Smooth muscle cell (in vitro differentiated cells): ENCODE measurements around the gene PLEKHH1. TPM values are rescaled to one million over a fixed set of nuclear protein-coding genes. Genes with fewer than 3 reads are reported as not detected.

ENCODE experiments used
- DNase-seq: peaks from one replicate; lab custom pipeline; 2025; ENCODE audit not compliant: unreplicated experiment; lab: John Stamatoyannopoulos, UW
- H2AFZ ChIP-seq: fragments of 200-600 bp; sonication (generic); 2 replicates; pipeline ENCODE4 v1.6.0; 2016; ENCODE audit warnings: antibody characterized with exemption, low read depth, mild to moderate bottlenecking
- H3F3A ChIP-seq: fragments of 200-600 bp; sonication (generic); 2 replicates; pipeline ENCODE4 v1.6.0; 2017; ENCODE audit warnings: antibody characterized with exemption, low read depth
- H3K27ac ChIP-seq: fragments of 200-600 bp; sonication (generic); 2 replicates; pipeline ENCODE4 v1.5.1; 2016; ENCODE audit warnings: low read depth, mild to moderate bottlenecking
- H3K27me3 ChIP-seq: fragments of 200-600 bp; sonication (generic); 2 replicates; pipeline ENCODE4 v1.6.1; 2016; ENCODE audit warnings: low read depth, mild to moderate bottlenecking
- H3K36me3 ChIP-seq: fragments of 200-600 bp; sonication (generic); 2 replicates; pipeline ENCODE4 v1.5.1; 2016; ENCODE audit warnings: low read depth
- H3K4me1 ChIP-seq: fragments of 200-600 bp; sonication (generic); 2 replicates; pipeline ENCODE4 v1.5.1; 2016; ENCODE audit warnings: low read depth
- H3K4me2 ChIP-seq: fragments of 200-600 bp; sonication (generic); 2 replicates; pipeline ENCODE4 v1.6.0; 2016; ENCODE audit warnings: mild to moderate bottlenecking
- H3K4me3 ChIP-seq: fragments of 200-600 bp; sonication (generic); 2 replicates; pipeline ENCODE4 v1.5.1; 2016; ENCODE audit warnings: mild to moderate bottlenecking
- H3K79me2 ChIP-seq: fragments of 200-600 bp; sonication (generic); 2 replicates; pipeline ENCODE4 v1.6.0; 2016; ENCODE audit warnings: low read depth, mild to moderate bottlenecking
- H3K9ac ChIP-seq: fragments of 200-600 bp; sonication (generic); 2 replicates; pipeline ENCODE4 v1.6.0; 2016; ENCODE audit warnings: low read depth
- H3K9me3 ChIP-seq: fragments of 200-600 bp; sonication (generic); replicated peaks from 2 replicates; pipeline ENCODE4 v1.5.1; 2016; ENCODE audit warnings: low read depth
- H4K20me1 ChIP-seq: fragments of 200-600 bp; sonication (generic); 2 replicates; pipeline ENCODE4 v1.6.0; 2016; ENCODE audit warnings: low read depth
- CTCF ChIP-seq: fragments of 200-600 bp; sonication (generic); IDR thresholded peaks from 2 replicates; pipeline ENCODE4 v1.5.1; 2017; ENCODE audit warnings: borderline replicate concordance, mild to moderate bottlenecking, antibody characterized with exemption; ENCODE audit not compliant: insufficient read depth, poor library complexity, severe bottlenecking
- WGBS: methylation state at CpG from one replicate; pipeline ENCODE4 v1.1.7; 2016; ENCODE audit warnings: low lambda C conversion rate; 5-methylcytosine and 5-hydroxymethylcytosine counted together
- polyA plus RNA-seq: library from polyadenylated mRNA; unstranded; fragments of >200 nt; fragmentation: Nextera tagmentation; extraction: Ambion mirVana; gene quantifications from 2 replicates; pipeline ENCODE4 v1.2.1, GENCODE V29; 2016
- total RNA-seq: library from RNA; depleted of rRNA; stranded (reverse); fragments of >200 nt; gene quantifications from 2 replicates; pipeline ENCODE4 v1.2.3, GENCODE V29; 2014

PLEKHH1 gene
- total and polyA plus RNA-seq, 2 experiments from 2014 or later: 0.88 to 12.1 TPM

DNA sequence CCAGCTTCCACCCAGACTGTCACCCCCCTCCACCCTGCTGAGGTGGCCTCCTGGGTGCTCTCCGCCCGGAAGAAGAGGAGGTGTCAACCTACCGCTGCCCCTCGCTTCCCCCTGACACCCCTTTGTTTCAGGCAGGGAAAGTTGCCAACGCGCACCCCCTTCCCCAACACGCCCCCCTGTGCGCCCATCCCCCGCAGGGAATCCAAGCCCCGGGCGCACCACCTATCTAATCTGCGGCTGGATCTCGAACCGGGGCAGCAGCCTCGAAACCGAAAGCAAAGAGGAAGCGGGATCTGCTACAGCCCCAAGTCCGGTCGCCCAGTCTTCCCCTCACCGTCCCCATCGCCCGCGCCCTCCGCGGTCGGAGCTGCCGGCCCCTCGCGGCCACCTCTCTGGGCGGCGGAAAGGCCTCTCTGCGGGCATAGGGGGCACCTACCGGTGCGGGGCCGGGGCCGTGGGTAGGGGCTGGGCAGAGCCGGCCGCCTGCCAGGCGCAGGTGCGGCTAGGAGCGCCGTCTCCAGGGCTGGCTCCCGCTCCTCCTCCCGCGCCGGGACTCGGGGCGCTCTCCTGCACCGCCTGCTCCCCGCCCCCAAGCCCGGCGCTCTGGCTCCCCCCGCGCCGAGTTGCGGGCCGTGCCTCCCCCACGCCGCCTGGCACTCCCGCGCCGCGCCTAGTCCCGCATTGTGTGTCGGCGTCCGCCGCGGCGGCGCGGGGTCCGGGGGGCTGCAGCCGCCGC lies 18.3 kb upstream of the PLEKHH1 start:
- H3K9me3 ChIP-seq: no peaks in the 10 kb centered on the region
- H4K20me1 ChIP-seq: no peaks in the 10 kb centered on the region
- no peaks in the 10 kb centered on the region for H3K36me3 ChIP-seq
- no peak for TF ChIP-seq CTCF
- H3K4me1 ChIP-seq: peaks cover 3% of the 10 kb centered on the region
- H3K4me2 ChIP-seq: peak overlapping the region; percentile 97
- 5% methylated on average over 29 of the region's 75 CpGs for WGBS
- peak overlapping the region; percentile 84 for H2AFZ ChIP-seq
- no peaks in the 10 kb centered on the region for H3K79me2 ChIP-seq
- H3K9ac ChIP-seq: no peak overlapping the region
- no peak for DNase-seq
- peaks cover 56% of the 10 kb centered on the region for H3K27me3 ChIP-seq
- H3F3A ChIP-seq: peaks cover 5% of the 10 kb centered on the region
- no peak overlapping the region for H3K27ac ChIP-seq
- peak overlapping the region; percentile 87 for H3K4me3 ChIP-seq

GRCh38 chr14:67515386-67516079 lies 17.6 kb upstream of the PLEKHH1 start:
- Histone ChIP-seq H4K20me1 (no peaks in the 10 kb centered on the region), H3K27me3 (peaks cover 59% of the 10 kb centered on the region), H3K9ac (no peak overlapping the region), H3K4me1 (peaks cover 3% of the 10 kb centered on the region), H3K27ac (no peak overlapping the region), H3K79me2 (no peaks in the 10 kb centered on the region), H3K9me3 (no peaks in the 10 kb centered on the region), H3F3A (peaks cover 5% of the 10 kb centered on the region), H2AFZ (no peak overlapping the region), H3K4me3 (peak overlapping the region; percentile 87), H3K4me2 (peak overlapping the region; percentile 97), H3K36me3 (no peaks in the 10 kb centered on the region)
- no peak for TF ChIP-seq CTCF
- DNase-seq: no peak
- WGBS: 39% methylated on average over 9 of the region's 45 CpGs

GRCh38 chr14:67516676-67517075 lies 16.4 kb upstream of the PLEKHH1 start:
- Histone ChIP-seq H3K79me2 (no peaks in the 10 kb centered on the region), H3K9me3 (no peaks in the 10 kb centered on the region), H3K36me3 (no peaks in the 10 kb centered on the region), H3K4me1 (peaks cover 3% of the 10 kb centered on the region), H3K4me3 (no peak overlapping the region), H3K9ac (no peak overlapping the region), H2AFZ (no peak overlapping the region), H3F3A (no peaks in the 10 kb centered on the region), H3K27ac (no peak overlapping the region), H3K4me2 (no peak overlapping the region), H4K20me1 (no peaks in the 10 kb centered on the region), H3K27me3 (peaks cover 65% of the 10 kb centered on the region)
- DNase-seq: no peak
- 95% methylated on average over 2 of the region's 2 CpGs for WGBS
- TF ChIP-seq CTCF: no peak
